ENCODE results near the gene CIAO1. TPM values are rescaled to one million over a fixed set of nuclear protein-coding genes. Genes with fewer than 3 reads are reported as not detected.

Gene CIAO1
- total and polyA plus RNA-seq, 4 donors = 43.0 to 80.4 (median 47.0) TPM

GRCh38 chr2:96305979-96306308 is 39.9 kb downstream of the CIAO1 start:
- Histone ChIP-seq H3K4me1 (ENCODE audit: control insufficient read depth in 4 of 4, insufficient read depth in 4 of 4, low read length in 3 of 4) (peaks cover 2 to 21% (median 15%) of the 10 kb centered on the region in 4 donors), H3K9me3 (ENCODE audit: control insufficient read depth in 4 of 4, low read length in 3 of 4) (no peaks in the 10 kb centered on the region), H3K36me3 (ENCODE audit: control insufficient read depth in 4 of 4, insufficient read depth in 3 of 4, low read depth in 1 of 4, low read length in 3 of 4) (peaks cover 9 to 26% (median 24%) of the 10 kb centered on the region in 4 donors), H3K9ac (ENCODE audit: low read depth in 1 of 2, low read length in 2 of 2) (peak overlapping the region in 1 of 2 donors; percentile 17), H3K4me3 (ENCODE audit: low read depth in 1 of 3, low read length in 3 of 3) (peak overlapping the region; percentile 81 to 99 (median 92)), H3K27ac (ENCODE audit: low read depth in 1 of 2, low read length in 2 of 2) (peak overlapping the region; percentile 56 to 71), H3K27me3 (ENCODE audit: control insufficient read depth in 4 of 4, insufficient read depth in 4 of 4, low read length in 3 of 4) (no peaks in the 10 kb centered on the region)
- no peak for DNase-seq (ENCODE audit: low spot score)
- TF ChIP-seq ATF3 (IDR thresholded peaks at IDR 0.05) = no peak
- no peak for TF ChIP-seq GABPA (IDR thresholded peaks at IDR 0.05 in 1 of 2, conservative IDR thresholded peaks at IDR 0.05 in 1 of 2)
- WGBS = 24% methylated on average over 9 of the region's 9 CpGs

GRCh38 chr2:96306370-96306769 is 40.3 kb downstream of the CIAO1 start:
- 91% methylated on average over 3 of the region's 3 CpGs for WGBS
- Histone ChIP-seq H3K4me3 (ENCODE audit: low read depth in 1 of 3, low read length in 3 of 3) (peak overlapping the region; percentile 11 to 99 (median 81)), H3K27ac (ENCODE audit: low read depth in 1 of 2, low read length in 2 of 2) (no peak overlapping the region), H3K27me3 (ENCODE audit: control insufficient read depth in 4 of 4, insufficient read depth in 4 of 4, low read length in 3 of 4) (no peaks in the 10 kb centered on the region), H3K9me3 (ENCODE audit: control insufficient read depth in 4 of 4, low read length in 3 of 4) (no peaks in the 10 kb centered on the region), H3K4me1 (ENCODE audit: control insufficient read depth in 4 of 4, insufficient read depth in 4 of 4, low read length in 3 of 4) (peaks cover 2 to 21% (median 15%) of the 10 kb centered on the region in 4 donors), H3K9ac (ENCODE audit: low read depth in 1 of 2, low read length in 2 of 2) (no peak overlapping the region), H3K36me3 (ENCODE audit: control insufficient read depth in 4 of 4, insufficient read depth in 3 of 4, low read depth in 1 of 4, low read length in 3 of 4) (peaks cover 9 to 22% (median 20%) of the 10 kb centered on the region in 4 donors)
- TF ChIP-seq ZBTB33 (IDR thresholded peaks at IDR 0.05) = no peak
- no peak for TF ChIP-seq RAD21 (IDR thresholded peaks at IDR 0.05)
- TF ChIP-seq SP1 (IDR thresholded peaks at IDR 0.05) = no peak
- TF ChIP-seq YY1 (IDR thresholded peaks at IDR 0.05) = no peak
- no peak for DNase-seq (ENCODE audit: low spot score)

GRCh38 chr2:96308248-96308647 is 42.2 kb downstream of the CIAO1 start:
- Histone ChIP-seq H3K27ac (ENCODE audit: low read depth in 1 of 2, low read length in 2 of 2) (no peak overlapping the region), H3K9me3 (ENCODE audit: control insufficient read depth in 4 of 4, low read length in 3 of 4) (no peaks in the 10 kb centered on the region), H3K4me3 (ENCODE audit: low read depth in 1 of 3, low read length in 3 of 3) (no peak overlapping the region), H3K9ac (ENCODE audit: low read depth in 1 of 2, low read length in 2 of 2) (no peak overlapping the region), H3K4me1 (ENCODE audit: control insufficient read depth in 4 of 4, insufficient read depth in 4 of 4, low read length in 3 of 4) (peaks cover 2 to 20% (median 13%) of the 10 kb centered on the region in 4 donors), H3K36me3 (ENCODE audit: control insufficient read depth in 4 of 4, insufficient read depth in 3 of 4, low read depth in 1 of 4, low read length in 3 of 4) (peaks cover 0 to 3% (median 2%) of the 10 kb centered on the region in 4 donors), H3K27me3 (ENCODE audit: control insufficient read depth in 4 of 4, insufficient read depth in 4 of 4, low read length in 3 of 4) (no peaks in the 10 kb centered on the region)
- no peak for DNase-seq (ENCODE audit: low spot score)
- 88% methylated on average over 5 of the region's 5 CpGs for WGBS
- TF ChIP-seq SP1 (IDR thresholded peaks at IDR 0.05) (no peak), FOXA2 (IDR thresholded peaks at IDR 0.05) (no peak)

- no peaks in the 10 kb centered on the region for H3K36me3 ChIP-seq (ENCODE audit: control insufficient read depth in 4 of 4, insufficient read depth in 3 of 4, low read depth in 1 of 4, low read length in 3 of 4)
- no peaks in the 10 kb centered on the region for H3K27me3 ChIP-seq (ENCODE audit: control insufficient read depth in 4 of 4, insufficient read depth in 4 of 4, low read length in 3 of 4)
- DNase-seq (ENCODE audit: low spot score) = no peak
- H3K9ac ChIP-seq (ENCODE audit: low read depth in 1 of 2, low read length in 2 of 2) = no peak overlapping the region
- 74% methylated on average over 3 of the region's 3 CpGs for WGBS
- no peaks in the 10 kb centered on the region for H3K9me3 ChIP-seq (ENCODE audit: control insufficient read depth in 4 of 4, low read length in 3 of 4)
- no peak overlapping the region for H3K4me3 ChIP-seq (ENCODE audit: low read depth in 1 of 3, low read length in 3 of 3)
- H3K4me1 ChIP-seq (ENCODE audit: control insufficient read depth in 4 of 4, insufficient read depth in 4 of 4, low read length in 3 of 4) = no peaks in the 10 kb centered on the region
- no peak for TF ChIP-seq GABPA (IDR thresholded peaks at IDR 0.05 in 1 of 2, conservative IDR thresholded peaks at IDR 0.05 in 1 of 2)
- H3K27ac ChIP-seq (ENCODE audit: low read depth in 1 of 2, low read length in 2 of 2) = no peak overlapping the region
These were observed 49.0 kb downstream of the CIAO1 start for GRCh38 chr2:96315005-96315399.

Measured in liver (tissue), 9 donors.